Measurements from ENCODE around the gene KIF26A. TPM values are rescaled to one million over a fixed set of nuclear protein-coding genes. Genes with fewer than 3 reads are reported as not detected.

KIF26A gene
- total RNA-seq, 1 experiment from 2014 or later, result 5.5 TPM

DNA sequence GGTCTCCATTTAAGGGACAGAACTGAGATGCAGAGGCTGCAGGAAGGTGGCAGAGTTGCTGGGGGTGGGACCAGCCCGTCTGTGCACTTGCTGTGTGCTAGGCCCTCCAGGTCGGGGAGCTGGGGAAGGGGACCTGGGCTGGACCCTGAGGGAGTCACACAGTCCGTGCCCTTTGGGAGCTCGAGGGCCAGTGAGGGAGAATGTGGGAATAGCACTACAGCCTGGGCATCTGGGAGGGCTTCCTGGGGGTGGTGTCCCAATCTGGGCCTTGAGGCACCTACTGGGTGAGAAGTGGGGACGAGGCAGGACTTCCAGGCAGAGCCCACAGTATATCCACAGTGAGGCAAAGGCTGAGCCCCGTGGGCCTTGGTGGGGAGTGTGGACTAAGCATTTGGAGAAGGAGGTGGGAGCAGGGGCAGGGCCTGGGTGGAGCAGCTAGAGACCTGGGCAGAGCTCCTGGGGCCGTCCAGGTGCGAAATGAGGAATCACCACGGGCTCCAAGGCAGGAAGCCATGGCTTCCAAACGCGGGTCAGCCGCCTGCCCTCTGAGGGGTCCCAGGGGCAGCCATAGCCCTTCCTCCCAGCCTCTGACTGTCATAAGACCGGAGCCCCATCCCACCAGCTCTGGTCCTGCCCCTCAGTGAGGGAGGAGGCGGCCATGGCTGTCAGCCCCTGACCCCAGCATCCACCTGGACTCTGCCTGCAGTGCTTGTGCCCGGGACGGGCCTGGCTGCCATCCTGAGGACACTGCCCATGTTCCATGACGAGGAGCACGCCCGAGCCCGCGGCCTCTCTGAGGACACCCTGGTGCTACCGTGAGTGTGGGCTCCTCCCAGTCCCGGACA, 46.2 kb upstream of the KIF26A start:
- no peaks in the 10 kb centered on the region for H3K36me3 ChIP-seq (ENCODE audit: control insufficient read depth, insufficient read depth, low read length)
- no peak for DNase-seq
- CTCF ChIA-PET, result interaction anchor here (1.4 kb wide), 1 partner anchor 15 kb away, joined by 5 read pairs; no protein-coding TSS in a partner anchor
- Mint-ChIP-seq H3K27ac (ENCODE audit: unreplicated experiment) (no peak overlapping the region), H3K36me3 (ENCODE audit: insufficient read depth, unreplicated experiment) (peaks cover 6% of the 10 kb centered on the region), H3K4me3 (ENCODE audit: unreplicated experiment) (no peak overlapping the region), H3K27me3 (ENCODE audit: insufficient read depth, unreplicated experiment) (peaks cover 3% of the 10 kb centered on the region), H3K4me1 (ENCODE audit: low read depth, unreplicated experiment) (no peaks in the 10 kb centered on the region), H3K9me3 (ENCODE audit: unreplicated experiment) (no peaks in the 10 kb centered on the region)
- H3K27me3 ChIP-seq (replicated peaks; ENCODE audit: control insufficient read depth, insufficient read depth, low read length), result no peaks in the 10 kb centered on the region
- no peaks in the 10 kb centered on the region for H3K9me3 ChIP-seq
- no TSS peak for BruUV-seq (replicated peaks)
- intact Hi-C loops (cut with micrococcal nuclease; ENCODE audit: unreplicated experiment), result no loop called here
- no peak overlapping the region for H3K4me3 ChIP-seq (ENCODE audit: low read depth, low read length)
- POLR2A ChIA-PET, result interaction anchor here (0.6 kb wide), 1 partner anchor 595 kb away, joined by 3 read pairs; no protein-coding TSS in a partner anchor
- TF ChIP-seq, protein P1, sequence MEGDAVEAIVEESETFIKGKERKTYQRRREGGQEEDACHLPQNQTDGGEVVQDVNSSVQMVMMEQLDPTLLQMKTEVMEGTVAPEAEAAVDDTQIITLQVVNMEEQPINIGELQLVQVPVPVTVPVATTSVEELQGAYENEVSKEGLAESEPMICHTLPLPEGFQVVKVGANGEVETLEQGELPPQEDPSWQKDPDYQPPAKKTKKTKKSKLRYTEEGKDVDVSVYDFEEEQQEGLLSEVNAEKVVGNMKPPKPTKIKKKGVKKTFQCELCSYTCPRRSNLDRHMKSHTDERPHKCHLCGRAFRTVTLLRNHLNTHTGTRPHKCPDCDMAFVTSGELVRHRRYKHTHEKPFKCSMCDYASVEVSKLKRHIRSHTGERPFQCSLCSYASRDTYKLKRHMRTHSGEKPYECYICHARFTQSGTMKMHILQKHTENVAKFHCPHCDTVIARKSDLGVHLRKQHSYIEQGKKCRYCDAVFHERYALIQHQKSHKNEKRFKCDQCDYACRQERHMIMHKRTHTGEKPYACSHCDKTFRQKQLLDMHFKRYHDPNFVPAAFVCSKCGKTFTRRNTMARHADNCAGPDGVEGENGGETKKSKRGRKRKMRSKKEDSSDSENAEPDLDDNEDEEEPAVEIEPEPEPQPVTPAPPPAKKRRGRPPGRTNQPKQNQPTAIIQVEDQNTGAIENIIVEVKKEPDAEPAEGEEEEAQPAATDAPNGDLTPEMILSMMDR (IDR thresholded peaks at IDR 0.05; ENCODE audit: insufficient read depth in 1 of 2, low read depth in 1 of 2, low read length in 1 of 2, severe bottlenecking in 1 of 2, unreplicated experiment in 1 of 2), result no peak
- H3K4me1 ChIP-seq, result no peaks in the 10 kb centered on the region

DNA sequence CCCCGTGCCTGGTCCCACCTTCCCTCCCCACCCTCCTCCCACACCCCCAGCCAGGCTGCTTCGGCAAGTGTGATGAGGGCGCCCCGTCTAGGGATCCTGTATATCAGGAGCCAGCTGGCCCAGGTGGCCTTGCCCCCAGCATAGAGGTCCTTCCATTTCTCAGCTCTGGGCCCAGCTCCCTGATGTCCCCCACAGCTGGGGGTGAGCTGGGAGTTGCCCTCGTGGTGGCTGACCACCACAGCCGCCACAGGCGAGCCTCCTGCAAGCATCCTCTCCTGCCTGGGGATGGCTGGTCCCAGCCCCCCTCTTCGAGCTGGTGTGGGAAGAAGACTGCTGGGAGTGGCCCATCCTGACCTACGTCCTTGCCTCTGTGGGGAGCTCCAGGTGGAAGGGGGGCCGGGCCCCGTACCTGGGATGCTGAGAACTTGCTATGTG, 45.4 kb upstream of the KIF26A start:
- ChIA-PET POLR2A (no interaction called here), CTCF (interaction anchor here (0.6 to 1.4 kb wide), 2 partner anchors 15 to 1284 kb away, joined by 5 to 6 read pairs; no protein-coding TSS in a partner anchor)
- Histone ChIP-seq H3K4me3 (ENCODE audit: low read depth, low read length) (no peak overlapping the region), H3K36me3 (ENCODE audit: control insufficient read depth, insufficient read depth, low read length) (no peaks in the 10 kb centered on the region), H3K4me1 (no peaks in the 10 kb centered on the region), H3K9me3 (no peaks in the 10 kb centered on the region), H3K27me3 (replicated peaks; ENCODE audit: control insufficient read depth, insufficient read depth, low read length) (no peaks in the 10 kb centered on the region)
- TF ChIP-seq, protein P1 (IDR thresholded peaks at IDR 0.05; ENCODE audit: insufficient read depth in 1 of 2, low read depth in 1 of 2, low read length in 1 of 2, severe bottlenecking in 1 of 2, unreplicated experiment in 1 of 2), result no peak
- peaks cover 3% of the 10 kb centered on the region for H3K27me3 Mint-ChIP-seq (ENCODE audit: insufficient read depth, unreplicated experiment)
- no peaks in the 10 kb centered on the region for H3K9me3 Mint-ChIP-seq (ENCODE audit: unreplicated experiment)
- DNase-seq, result no peak
- H3K4me3 Mint-ChIP-seq (ENCODE audit: unreplicated experiment), result no peak overlapping the region
- intact Hi-C loops (cut with micrococcal nuclease; ENCODE audit: unreplicated experiment), result no loop called here
- H3K27ac Mint-ChIP-seq (ENCODE audit: unreplicated experiment), result no peak overlapping the region
- peaks cover 6% of the 10 kb centered on the region for H3K36me3 Mint-ChIP-seq (ENCODE audit: insufficient read depth, unreplicated experiment)
- no TSS peak for BruUV-seq (replicated peaks)
- no peaks in the 10 kb centered on the region for H3K4me1 Mint-ChIP-seq (ENCODE audit: low read depth, unreplicated experiment)

DNA sequence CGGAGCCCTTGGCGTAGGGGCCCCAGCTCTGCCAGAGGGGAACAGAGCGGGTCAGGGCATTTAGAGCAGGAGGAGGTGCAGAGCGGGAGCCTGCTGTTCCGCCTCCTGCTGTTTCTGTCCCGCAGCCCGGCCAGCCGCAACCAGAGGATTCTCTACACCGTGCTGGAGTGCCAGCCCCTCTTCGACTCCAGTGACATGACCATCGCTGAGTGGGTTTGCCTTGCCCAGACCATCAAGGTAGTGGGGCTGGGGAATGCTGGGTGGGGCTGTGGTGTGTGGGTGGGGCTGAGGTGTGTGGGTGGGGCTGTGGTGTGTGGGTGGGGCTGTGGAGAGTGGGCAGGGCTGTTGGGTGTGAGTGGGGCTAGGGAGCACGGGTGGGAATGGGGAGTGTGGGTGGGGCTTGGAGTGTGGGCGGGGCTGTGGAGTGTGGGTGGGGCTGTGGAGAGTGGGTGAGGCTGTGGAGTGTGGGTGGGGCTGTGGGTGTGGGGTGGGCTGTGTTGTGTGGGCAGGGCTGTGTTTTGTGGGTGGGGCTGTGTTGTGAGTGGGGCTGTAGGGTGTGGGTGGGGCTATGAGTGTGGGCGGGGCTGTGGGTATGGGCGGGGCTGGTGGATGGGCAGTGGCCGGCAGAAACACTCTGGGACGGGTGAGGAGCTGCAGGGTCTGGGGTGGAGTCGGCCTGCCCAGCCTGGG, 44.9 kb upstream of the KIF26A start:
- no peaks in the 10 kb centered on the region for H3K9me3 Mint-ChIP-seq (ENCODE audit: unreplicated experiment)
- ChIA-PET CTCF (interaction anchor here (0.6 to 1.4 kb wide), 4 partner anchors 9 to 1284 kb away, joined by 3 to 6 read pairs (median 4); no protein-coding TSS in a partner anchor), POLR2A (no interaction called here)
- peaks cover 3% of the 10 kb centered on the region for H3K27me3 Mint-ChIP-seq (ENCODE audit: insufficient read depth, unreplicated experiment)
- DNase-seq, result no peak
- intact Hi-C loops (cut with micrococcal nuclease; ENCODE audit: unreplicated experiment), result loop anchor here (1.0 kb wide), 1 partner anchor 38 kb away; no protein-coding TSS in a partner anchor
- H3K4me3 Mint-ChIP-seq (ENCODE audit: unreplicated experiment), result no peak overlapping the region
- Histone ChIP-seq H3K9me3 (no peaks in the 10 kb centered on the region), H3K4me1 (no peaks in the 10 kb centered on the region), H3K4me3 (ENCODE audit: low read depth, low read length) (no peak overlapping the region), H3K27me3 (replicated peaks; ENCODE audit: control insufficient read depth, insufficient read depth, low read length) (no peaks in the 10 kb centered on the region), H3K36me3 (ENCODE audit: control insufficient read depth, insufficient read depth, low read length) (no peaks in the 10 kb centered on the region)
- TF ChIP-seq, protein P1 (IDR thresholded peaks at IDR 0.05; ENCODE audit: insufficient read depth in 1 of 2, low read depth in 1 of 2, low read length in 1 of 2, severe bottlenecking in 1 of 2, unreplicated experiment in 1 of 2), result no peak
- H3K36me3 Mint-ChIP-seq (ENCODE audit: insufficient read depth, unreplicated experiment), result peaks cover 6% of the 10 kb centered on the region
- H3K4me1 Mint-ChIP-seq (ENCODE audit: low read depth, unreplicated experiment), result no peaks in the 10 kb centered on the region
- BruUV-seq (replicated peaks), result no TSS peak
- no peak overlapping the region for H3K27ac Mint-ChIP-seq (ENCODE audit: unreplicated experiment)
